ENCODE measurements around the gene CALN1.

CALN1 gene

GRCh38 chr7:71775648-71776047, 636.5 kb downstream of the CALN1 start:
- Histone ChIP-seq H3K9ac (ENCODE audit: low read length) (no peak overlapping the region), H3K4me1 (ENCODE audit: control insufficient read depth, insufficient read depth, low read length) (no peaks in the 10 kb centered on the region), H3K27me3 (ENCODE audit: control insufficient read depth, insufficient read depth, low read length) (no peaks in the 10 kb centered on the region), H3K27ac (ENCODE audit: low read depth, low read length) (no peak overlapping the region), H3K4me3 (ENCODE audit: low read length) (no peak overlapping the region), H3K36me3 (ENCODE audit: control insufficient read depth, insufficient read depth, low read length) (no peaks in the 10 kb centered on the region)

GRCh38 chr7:71772779-71773178, 639.4 kb downstream of the CALN1 start:
- H3K4me3 ChIP-seq (ENCODE audit: low read length) = no peak overlapping the region

GRCh38 chr7:71770269-71770907, 641.8 kb downstream of the CALN1 start:
- Histone ChIP-seq H3K4me3 (ENCODE audit: low read length) (no peak overlapping the region), H3K36me3 (ENCODE audit: control insufficient read depth, insufficient read depth, low read length) (no peaks in the 10 kb centered on the region), H3K4me1 (ENCODE audit: control insufficient read depth, insufficient read depth, low read length) (no peaks in the 10 kb centered on the region), H3K27me3 (ENCODE audit: control insufficient read depth, insufficient read depth, low read length) (no peaks in the 10 kb centered on the region), H3K9ac (ENCODE audit: low read length) (no peak overlapping the region), H3K27ac (ENCODE audit: low read depth, low read length) (no peak overlapping the region)

More at GRCh38 chr7:71772779-71773178, 639.4 kb downstream of the CALN1 start:
- Histone ChIP-seq H3K27ac (ENCODE audit: low read depth, low read length) (no peak overlapping the region), H3K27me3 (ENCODE audit: control insufficient read depth, insufficient read depth, low read length) (no peaks in the 10 kb centered on the region), H3K9ac (ENCODE audit: low read length) (no peak overlapping the region), H3K4me1 (ENCODE audit: control insufficient read depth, insufficient read depth, low read length) (no peaks in the 10 kb centered on the region), H3K36me3 (ENCODE audit: control insufficient read depth, insufficient read depth, low read length) (no peaks in the 10 kb centered on the region)

- H3K27me3 ChIP-seq (ENCODE audit: control insufficient read depth, insufficient read depth, low read length) = no peaks in the 10 kb centered on the region
- no peaks in the 10 kb centered on the region for H3K36me3 ChIP-seq (ENCODE audit: control insufficient read depth, insufficient read depth, low read length)
- H3K4me1 ChIP-seq (ENCODE audit: control insufficient read depth, insufficient read depth, low read length) = no peaks in the 10 kb centered on the region
- H3K27ac ChIP-seq (ENCODE audit: low read depth, low read length) = no peak overlapping the region
- H3K4me3 ChIP-seq (ENCODE audit: low read length) = no peak overlapping the region
- H3K9ac ChIP-seq (ENCODE audit: low read length) = no peak overlapping the region
Measured at GRCh38 chr7:71769326-71769725, 642.8 kb downstream of the CALN1 start.

GRCh38 chr7:71768450-71768849, 643.7 kb downstream of the CALN1 start:
- H3K9ac ChIP-seq (ENCODE audit: low read length) = no peak overlapping the region
- H3K27me3 ChIP-seq (ENCODE audit: control insufficient read depth, insufficient read depth, low read length) = no peaks in the 10 kb centered on the region
- H3K4me3 ChIP-seq (ENCODE audit: low read length) = no peak overlapping the region
- H3K27ac ChIP-seq (ENCODE audit: low read depth, low read length) = no peak overlapping the region
- H3K36me3 ChIP-seq (ENCODE audit: control insufficient read depth, insufficient read depth, low read length) = no peaks in the 10 kb centered on the region
- no peaks in the 10 kb centered on the region for H3K4me1 ChIP-seq (ENCODE audit: control insufficient read depth, insufficient read depth, low read length)

- H3K27me3 ChIP-seq (ENCODE audit: control insufficient read depth, insufficient read depth, low read length) = no peaks in the 10 kb centered on the region
- no peaks in the 10 kb centered on the region for H3K4me1 ChIP-seq (ENCODE audit: control insufficient read depth, insufficient read depth, low read length)
- no peak overlapping the region for H3K4me3 ChIP-seq (ENCODE audit: low read length)
- H3K27ac ChIP-seq (ENCODE audit: low read depth, low read length) = no peak overlapping the region
- no peak overlapping the region for H3K9ac ChIP-seq (ENCODE audit: low read length)
- no peaks in the 10 kb centered on the region for H3K36me3 ChIP-seq (ENCODE audit: control insufficient read depth, insufficient read depth, low read length)
Measured at GRCh38 chr7:71766016-71766415, 646.1 kb downstream of the CALN1 start.

GRCh38 chr7:71761336-71761735, 650.8 kb downstream of the CALN1 start:
- H3K4me3 ChIP-seq (ENCODE audit: low read length) = no peak overlapping the region
- no peaks in the 10 kb centered on the region for H3K27me3 ChIP-seq (ENCODE audit: control insufficient read depth, insufficient read depth, low read length)
- H3K27ac ChIP-seq (ENCODE audit: low read depth, low read length) = no peak overlapping the region
- H3K36me3 ChIP-seq (ENCODE audit: control insufficient read depth, insufficient read depth, low read length) = no peaks in the 10 kb centered on the region
- H3K4me1 ChIP-seq (ENCODE audit: control insufficient read depth, insufficient read depth, low read length) = no peaks in the 10 kb centered on the region
- H3K9ac ChIP-seq (ENCODE audit: low read length) = no peak overlapping the region

GRCh38 chr7:71754828-71755227, 657.3 kb downstream of the CALN1 start:
- no peaks in the 10 kb centered on the region for H3K27me3 ChIP-seq (ENCODE audit: control insufficient read depth, insufficient read depth, low read length)
- no peak overlapping the region for H3K27ac ChIP-seq (ENCODE audit: low read depth, low read length)
- H3K4me1 ChIP-seq (ENCODE audit: control insufficient read depth, insufficient read depth, low read length) = no peaks in the 10 kb centered on the region
- H3K36me3 ChIP-seq (ENCODE audit: control insufficient read depth, insufficient read depth, low read length) = no peaks in the 10 kb centered on the region
- H3K9ac ChIP-seq (ENCODE audit: low read length) = no peak overlapping the region
- H3K4me3 ChIP-seq (ENCODE audit: low read length) = no peak overlapping the region

- Histone ChIP-seq H3K4me3 (ENCODE audit: low read length) (no peak overlapping the region), H3K4me1 (ENCODE audit: control insufficient read depth, insufficient read depth, low read length) (no peaks in the 10 kb centered on the region), H3K27me3 (ENCODE audit: control insufficient read depth, insufficient read depth, low read length) (no peaks in the 10 kb centered on the region), H3K27ac (ENCODE audit: low read depth, low read length) (no peak overlapping the region), H3K36me3 (ENCODE audit: control insufficient read depth, insufficient read depth, low read length) (no peaks in the 10 kb centered on the region), H3K9ac (ENCODE audit: low read length) (no peak overlapping the region)
Measured at GRCh38 chr7:71753956-71754664, 658.0 kb downstream of the CALN1 start.

GRCh38 chr7:71753236-71753635, 658.9 kb downstream of the CALN1 start:
- Histone ChIP-seq H3K27me3 (ENCODE audit: control insufficient read depth, insufficient read depth, low read length) (no peaks in the 10 kb centered on the region), H3K4me1 (ENCODE audit: control insufficient read depth, insufficient read depth, low read length) (no peaks in the 10 kb centered on the region), H3K36me3 (ENCODE audit: control insufficient read depth, insufficient read depth, low read length) (no peaks in the 10 kb centered on the region), H3K9ac (ENCODE audit: low read length) (no peak overlapping the region), H3K27ac (ENCODE audit: low read depth, low read length) (no peak overlapping the region), H3K4me3 (ENCODE audit: low read length) (no peak overlapping the region)

- Histone ChIP-seq H3K27ac (ENCODE audit: low read depth, low read length) (no peak overlapping the region), H3K27me3 (ENCODE audit: control insufficient read depth, insufficient read depth, low read length) (no peaks in the 10 kb centered on the region), H3K9ac (ENCODE audit: low read length) (no peak overlapping the region), H3K4me3 (ENCODE audit: low read length) (no peak overlapping the region), H3K36me3 (ENCODE audit: control insufficient read depth, insufficient read depth, low read length) (no peaks in the 10 kb centered on the region), H3K4me1 (ENCODE audit: control insufficient read depth, insufficient read depth, low read length) (no peaks in the 10 kb centered on the region)
Measured at GRCh38 chr7:71752171-71752935, 659.8 kb downstream of the CALN1 start.

GRCh38 chr7:71750290-71750689, 661.8 kb downstream of the CALN1 start:
- Histone ChIP-seq H3K4me3 (ENCODE audit: low read length) (no peak overlapping the region), H3K27ac (ENCODE audit: low read depth, low read length) (no peak overlapping the region), H3K9ac (ENCODE audit: low read length) (no peak overlapping the region), H3K27me3 (ENCODE audit: control insufficient read depth, insufficient read depth, low read length) (no peaks in the 10 kb centered on the region), H3K36me3 (ENCODE audit: control insufficient read depth, insufficient read depth, low read length) (no peaks in the 10 kb centered on the region), H3K4me1 (ENCODE audit: control insufficient read depth, insufficient read depth, low read length) (no peaks in the 10 kb centered on the region)

Measured in rectal smooth muscle tissue (tissue), 1 donor.